ENCODE measurements around the gene HOXC11.

DNA sequence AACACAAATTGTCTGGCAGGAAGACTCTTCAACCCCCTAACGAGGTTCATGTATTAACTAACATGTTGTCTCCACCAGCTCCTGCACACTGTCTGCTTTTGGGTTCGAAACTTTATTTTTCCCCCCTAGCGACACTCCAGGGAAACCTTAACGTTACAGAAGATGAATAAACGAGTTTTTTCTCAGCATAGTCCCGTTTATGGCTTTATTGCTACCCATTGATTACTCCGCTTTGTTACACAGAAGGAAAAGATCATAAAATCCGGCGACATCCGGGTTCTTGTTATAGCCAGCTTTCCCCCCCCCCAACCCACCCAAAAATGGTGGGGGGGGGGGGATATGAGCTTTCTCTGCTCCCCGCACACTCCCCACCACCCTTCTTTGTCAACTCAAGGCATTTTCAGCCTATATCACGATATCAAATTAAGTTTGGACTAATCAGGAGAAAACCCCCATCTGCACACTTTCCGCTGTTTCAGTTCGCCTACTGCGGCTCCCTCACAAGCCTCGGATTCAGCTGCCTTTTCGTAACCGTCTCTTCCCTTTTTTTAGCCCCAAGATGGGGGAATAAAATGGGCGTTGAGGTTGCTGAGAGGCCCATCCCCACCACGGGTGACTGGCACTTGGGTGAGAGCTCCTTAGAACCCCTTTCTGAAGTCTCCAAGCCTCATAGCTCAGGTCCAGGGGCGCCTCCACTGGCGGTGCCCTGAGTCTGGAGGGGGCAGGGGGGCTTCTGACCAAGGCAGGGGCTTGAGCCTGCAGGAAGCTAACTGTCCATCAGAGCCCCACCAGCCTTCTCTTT, 53.9 kb downstream of the HOXC11 start:
- TF ChIP-seq ZNF274 (IDR thresholded peaks at IDR 0.05; ENCODE audit: low read depth, low read length) (no peak), YY1 (IDR thresholded peaks at IDR 0.05; ENCODE audit: insufficient read depth, insufficient read length) (no peak), SUZ12 (IDR thresholded peaks at IDR 0.05; ENCODE audit: extremely low read depth, insufficient read depth, insufficient read length) (no peak)
